ENCODE measurements around the gene FOXP1. TPM values are rescaled to one million over a fixed set of nuclear protein-coding genes. Genes with fewer than 3 reads are reported as not detected.

The FOXP1 gene
- total RNA-seq, 1 experiment from 2014 or later, result 2.9 TPM

DNA sequence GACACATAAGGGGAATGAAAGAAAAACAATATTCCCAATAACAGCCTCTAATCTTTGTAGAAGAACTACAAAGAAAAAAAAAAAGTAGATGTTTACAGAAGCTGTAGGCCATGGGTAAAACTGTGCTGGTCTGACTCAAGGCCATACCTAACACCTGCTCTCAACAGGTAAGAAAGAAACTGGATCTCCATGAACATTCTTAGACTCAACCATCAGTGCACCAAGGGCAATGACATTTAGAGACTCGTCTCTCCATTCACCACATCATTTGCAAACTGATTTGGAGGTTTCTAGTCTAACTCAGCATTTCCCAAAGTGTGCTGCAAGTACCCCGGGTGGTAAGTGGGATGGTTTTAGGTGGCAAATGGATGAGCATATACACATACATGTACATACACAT, 164.2 kb downstream of the FOXP1 start:
- Histone ChIP-seq H3K27ac (ENCODE audit: low read length) (no peak overlapping the region), H3K4me1 (ENCODE audit: control insufficient read depth, insufficient read depth, low read length) (no peaks in the 10 kb centered on the region), H3K27me3 (ENCODE audit: control insufficient read depth, insufficient read depth, low read length) (no peaks in the 10 kb centered on the region), H3K36me3 (ENCODE audit: control insufficient read depth, insufficient read depth, low read length) (no peaks in the 10 kb centered on the region), H3K9me3 (ENCODE audit: control insufficient read depth, insufficient read depth, low read depth, low read length) (no peaks in the 10 kb centered on the region), H3K4me3 (ENCODE audit: low read depth in 2 of 2, low read length in 2 of 2) (no peak overlapping the region)
- no peak for TF ChIP-seq POLR2AphosphoS5 (IDR thresholded peaks at IDR 0.05; ENCODE audit: low read depth, low read length)
- TF ChIP-seq, protein P1, sequence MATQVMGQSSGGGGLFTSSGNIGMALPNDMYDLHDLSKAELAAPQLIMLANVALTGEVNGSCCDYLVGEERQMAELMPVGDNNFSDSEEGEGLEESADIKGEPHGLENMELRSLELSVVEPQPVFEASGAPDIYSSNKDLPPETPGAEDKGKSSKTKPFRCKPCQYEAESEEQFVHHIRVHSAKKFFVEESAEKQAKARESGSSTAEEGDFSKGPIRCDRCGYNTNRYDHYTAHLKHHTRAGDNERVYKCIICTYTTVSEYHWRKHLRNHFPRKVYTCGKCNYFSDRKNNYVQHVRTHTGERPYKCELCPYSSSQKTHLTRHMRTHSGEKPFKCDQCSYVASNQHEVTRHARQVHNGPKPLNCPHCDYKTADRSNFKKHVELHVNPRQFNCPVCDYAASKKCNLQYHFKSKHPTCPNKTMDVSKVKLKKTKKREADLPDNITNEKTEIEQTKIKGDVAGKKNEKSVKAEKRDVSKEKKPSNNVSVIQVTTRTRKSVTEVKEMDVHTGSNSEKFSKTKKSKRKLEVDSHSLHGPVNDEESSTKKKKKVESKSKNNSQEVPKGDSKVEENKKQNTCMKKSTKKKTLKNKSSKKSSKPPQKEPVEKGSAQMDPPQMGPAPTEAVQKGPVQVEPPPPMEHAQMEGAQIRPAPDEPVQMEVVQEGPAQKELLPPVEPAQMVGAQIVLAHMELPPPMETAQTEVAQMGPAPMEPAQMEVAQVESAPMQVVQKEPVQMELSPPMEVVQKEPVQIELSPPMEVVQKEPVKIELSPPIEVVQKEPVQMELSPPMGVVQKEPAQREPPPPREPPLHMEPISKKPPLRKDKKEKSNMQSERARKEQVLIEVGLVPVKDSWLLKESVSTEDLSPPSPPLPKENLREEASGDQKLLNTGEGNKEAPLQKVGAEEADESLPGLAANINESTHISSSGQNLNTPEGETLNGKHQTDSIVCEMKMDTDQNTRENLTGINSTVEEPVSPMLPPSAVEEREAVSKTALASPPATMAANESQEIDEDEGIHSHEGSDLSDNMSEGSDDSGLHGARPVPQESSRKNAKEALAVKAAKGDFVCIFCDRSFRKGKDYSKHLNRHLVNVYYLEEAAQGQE (IDR thresholded peaks at IDR 0.05; ENCODE audit: insufficient read depth in 1 of 2, low read depth in 2 of 2, low read length in 1 of 2), result no peak
- TF ChIP-seq, protein P2, sequence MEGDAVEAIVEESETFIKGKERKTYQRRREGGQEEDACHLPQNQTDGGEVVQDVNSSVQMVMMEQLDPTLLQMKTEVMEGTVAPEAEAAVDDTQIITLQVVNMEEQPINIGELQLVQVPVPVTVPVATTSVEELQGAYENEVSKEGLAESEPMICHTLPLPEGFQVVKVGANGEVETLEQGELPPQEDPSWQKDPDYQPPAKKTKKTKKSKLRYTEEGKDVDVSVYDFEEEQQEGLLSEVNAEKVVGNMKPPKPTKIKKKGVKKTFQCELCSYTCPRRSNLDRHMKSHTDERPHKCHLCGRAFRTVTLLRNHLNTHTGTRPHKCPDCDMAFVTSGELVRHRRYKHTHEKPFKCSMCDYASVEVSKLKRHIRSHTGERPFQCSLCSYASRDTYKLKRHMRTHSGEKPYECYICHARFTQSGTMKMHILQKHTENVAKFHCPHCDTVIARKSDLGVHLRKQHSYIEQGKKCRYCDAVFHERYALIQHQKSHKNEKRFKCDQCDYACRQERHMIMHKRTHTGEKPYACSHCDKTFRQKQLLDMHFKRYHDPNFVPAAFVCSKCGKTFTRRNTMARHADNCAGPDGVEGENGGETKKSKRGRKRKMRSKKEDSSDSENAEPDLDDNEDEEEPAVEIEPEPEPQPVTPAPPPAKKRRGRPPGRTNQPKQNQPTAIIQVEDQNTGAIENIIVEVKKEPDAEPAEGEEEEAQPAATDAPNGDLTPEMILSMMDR (IDR thresholded peaks at IDR 0.05), result no peak
- no peak for TF ChIP-seq SIN3A (IDR thresholded peaks at IDR 0.05; ENCODE audit: borderline replicate concordance, insufficient read depth, low read depth, low read length)
- POLR2A ChIA-PET, result interaction anchor here (0.8 kb wide), 1 partner anchor 207 kb away, joined by 7 read pairs; no protein-coding TSS in a partner anchor
- no peak for ATAC-seq
- no TSS peak for BruUV-seq (replicated peaks)
- in situ Hi-C loops (cut with HindIII; ENCODE audit: low pct_unique_long_range_greater_than_20kb, low sequenced_read_pairs) (no loop called here), intact Hi-C loops (cut with micrococcal nuclease; ENCODE audit: unreplicated experiment) (no loop called here)
- CTCF ChIA-PET, result interaction anchor here (0.6 kb wide), 1 partner anchor 106 kb away, joined by 3 read pairs; no protein-coding TSS in a partner anchor
- no peak for DNase-seq (ENCODE audit: low read depth, low spot score)

DNA sequence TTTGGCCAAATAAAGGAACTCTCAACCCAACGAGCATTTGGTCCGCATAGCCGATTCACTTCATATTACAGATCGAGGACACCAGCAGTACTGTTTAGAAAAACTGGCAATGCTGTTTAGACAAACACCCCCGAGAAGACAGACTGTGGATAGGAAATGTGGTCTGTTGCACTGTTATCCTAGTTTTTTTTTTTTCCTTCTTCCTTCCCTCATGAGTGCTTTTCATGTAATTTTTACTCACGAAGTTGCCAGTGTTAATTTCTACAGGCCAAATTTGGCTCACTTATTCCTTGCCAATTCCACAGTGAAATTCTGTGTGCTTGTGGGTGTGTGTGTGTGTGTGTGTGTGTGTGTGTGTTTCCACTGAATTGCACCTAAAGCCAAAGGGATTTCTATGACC, 165.7 kb downstream of the FOXP1 start:
- Histone ChIP-seq H3K27ac (ENCODE audit: low read length) (no peak overlapping the region), H3K36me3 (ENCODE audit: control insufficient read depth, insufficient read depth, low read length) (no peaks in the 10 kb centered on the region), H3K27me3 (ENCODE audit: control insufficient read depth, insufficient read depth, low read length) (no peaks in the 10 kb centered on the region), H3K4me1 (ENCODE audit: control insufficient read depth, insufficient read depth, low read length) (no peaks in the 10 kb centered on the region), H3K4me3 (ENCODE audit: low read depth in 2 of 2, low read length in 2 of 2) (no peak overlapping the region), H3K9me3 (ENCODE audit: control insufficient read depth, insufficient read depth, low read depth, low read length) (no peaks in the 10 kb centered on the region)
- ChIA-PET CTCF (no interaction called here), POLR2A (no interaction called here)
- DNase-seq (ENCODE audit: low read depth, low spot score) (no peak), ATAC-seq (no peak)
- no peak for TF ChIP-seq TCF7L2 (IDR thresholded peaks at IDR 0.05; ENCODE audit: low read depth, low read length)
- no peak for TF ChIP-seq POLR2AphosphoS5 (IDR thresholded peaks at IDR 0.05; ENCODE audit: low read depth, low read length)
- TF ChIP-seq, protein P1 (IDR thresholded peaks at IDR 0.05; ENCODE audit: insufficient read depth in 1 of 2, low read depth in 2 of 2, low read length in 1 of 2), result no peak
- TF ChIP-seq SIN3A (IDR thresholded peaks at IDR 0.05; ENCODE audit: borderline replicate concordance, insufficient read depth, low read depth, low read length), result no peak
- TF ChIP-seq, protein P2 (IDR thresholded peaks at IDR 0.05), result no peak
- intact Hi-C loops (cut with micrococcal nuclease; ENCODE audit: unreplicated experiment), result no loop called here
- BruUV-seq (replicated peaks), result no TSS peak
- in situ Hi-C loops (cut with HindIII; ENCODE audit: low pct_unique_long_range_greater_than_20kb, low sequenced_read_pairs), result no loop called here

All from Panc1 (cell line).